HepG2 (cell line): Measurements from ENCODE around the gene ABHD3. TPM values are rescaled to one million over a fixed set of nuclear protein-coding genes. Genes with fewer than 3 reads are reported as not detected.

Experiments used
- CENPBD1 ChIP-seq: sonication (generic); formaldehyde crosslinking; IDR thresholded peaks from 2 replicates; pipeline ENCODE4 v1.8.0; 2022; ENCODE audit warnings: missing genetic modification reagents, low read depth, mild to moderate bottlenecking, borderline replicate concordance
- CHD2 ChIP-seq: IDR thresholded peaks from 2 replicates; pipeline ENCODE4 v1.6.1; 2011; ENCODE audit warnings: low read depth, low read length, improper control_type of control experiment
- FOSL1 ChIP-seq: sonication (generic); formaldehyde crosslinking; IDR thresholded peaks from 2 replicates; pipeline ENCODE4 v1.9.0; 2021; ENCODE audit warnings: missing genetic modification reagents, borderline replicate concordance
- HDAC6 ChIP-seq: fragments of 200-600 bp; sonication (generic); IDR thresholded peaks from 2 replicates; pipeline ENCODE4 v1.7.0; 2017; ENCODE audit warnings: mild to moderate bottlenecking, antibody characterized with exemption, low read length, low read depth
- HES4 ChIP-seq: sonication (generic); formaldehyde crosslinking; IDR thresholded peaks from 2 replicates; pipeline ENCODE4 v1.9.0; 2021; ENCODE audit warnings: mild to moderate bottlenecking, missing genetic modification reagents, borderline replicate concordance
- HNRNPL ChIP-seq: fragments of 200-400 bp; formaldehyde crosslinking; IDR thresholded peaks from 2 replicates; pipeline ENCODE4 v1.6.1; 2017; ENCODE audit warnings: mild to moderate bottlenecking, low read depth, low read length
- KDM5B ChIP-seq: sonication (generic); formaldehyde crosslinking; IDR thresholded peaks from 2 replicates; pipeline ENCODE4 v1.4.0; 2020; ENCODE audit warnings: missing genetic modification reagents, mild to moderate bottlenecking, borderline replicate concordance
- NONO ChIP-seq, 2 experiments: fragments of 450-650 bp in 1 of 2; sonication (generic) in 1 of 2; formaldehyde crosslinking in 1 of 2; IDR thresholded peaks in 1 of 2; conservative IDR thresholded peaks in 1 of 2; 2 replicates each; pipeline versions ENCODE4 v1.6.1 to v1.8.0; 2017 to 2022; ENCODE audit warnings: mild to moderate bottlenecking in 1 of 2, missing genetic modification reagents in 1 of 2, moderate library complexity in 1 of 2
- PAWR ChIP-seq: sonication (generic); formaldehyde crosslinking; IDR thresholded peaks from 2 replicates; pipeline ENCODE4 v1.4.0; 2020; ENCODE audit warnings: missing genetic modification reagents, mild to moderate bottlenecking, borderline replicate concordance
- POLR2AphosphoS5 ChIP-seq: IDR thresholded peaks from 2 replicates; pipeline ENCODE4 v1.6.1; 2012; ENCODE audit warnings: low read depth, low read length
- SALL2 ChIP-seq: sonication (generic); formaldehyde crosslinking; IDR thresholded peaks from 2 replicates; pipeline ENCODE4 v1.8.1; 2023; ENCODE audit warnings: mild to moderate bottlenecking, missing genetic modification reagents, inconsistent platforms
- TEAD2 ChIP-seq: sonication (generic); formaldehyde crosslinking; IDR thresholded peaks from 2 replicates; pipeline ENCODE4 v1.9.0; 2021; ENCODE audit warnings: missing genetic modification reagents
- TFAP4 ChIP-seq: sonication (generic); IDR thresholded peaks from 2 replicates; pipeline ENCODE4 v1.6.1; 2016; ENCODE audit warnings: low read depth, borderline replicate concordance
- ZBTB34 ChIP-seq: sonication (generic); formaldehyde crosslinking; IDR thresholded peaks from 2 replicates; pipeline ENCODE4 v1.8.0; 2022; ENCODE audit warnings: mild to moderate bottlenecking, missing genetic modification reagents
- ZHX1 ChIP-seq: sonication (generic); formaldehyde crosslinking; IDR thresholded peaks from 2 replicates; pipeline ENCODE4 v1.8.1; 2022; ENCODE audit warnings: low read depth, mild to moderate bottlenecking, missing genetic modification reagents
- ZNF205 ChIP-seq: IDR thresholded peaks from 2 replicates; pipeline ENCODE4 v1.6.1; 2018; ENCODE audit warnings: missing biosample characterization, missing genetic modification reagents
- ZNF256 ChIP-seq: sonication (generic); formaldehyde crosslinking; conservative IDR thresholded peaks from 2 replicates; pipeline ENCODE4 v1.4.0; 2020; ENCODE audit warnings: missing genetic modification reagents
- ZNF709 ChIP-seq: sonication (generic); formaldehyde crosslinking; IDR thresholded peaks from 2 replicates; pipeline ENCODE4 v1.5.0; 2020; ENCODE audit warnings: mild to moderate bottlenecking, missing genetic modification reagents
- ZNF775 ChIP-seq: sonication (generic); formaldehyde crosslinking; IDR thresholded peaks from 2 replicates; pipeline ENCODE4 v1.4.0; 2020; ENCODE audit warnings: missing genetic modification reagents, mild to moderate bottlenecking, moderate library complexity, borderline replicate concordance
- polyA plus RNA-seq, 8 experiments: library from polyadenylated mRNA; depleted of rRNA in 3 of 8; stranded (reverse) in 7 of 8; unstranded in 1 of 8; fragments of >200 nt; fragmentation: Illumina TruSeq in 4 of 8; extraction: Trizol in 4 of 8; gene quantifications; 2 replicates each; pipeline versions ENCODE4 v1.2.1 to v1.2.3, GENCODE V29; 2011 to 2016; ENCODE audit warnings: low read depth in 4 of 8, missing spikeins in 1 of 8, mixed read lengths in 1 of 8; ENCODE audit not compliant: insufficient read depth in 1 of 8
- total RNA-seq, 5 experiments: library from RNA; depleted of rRNA; stranded (reverse); fragments of >200 nt; fragmentation: Illumina TruSeq; extraction: Trizol; gene quantifications; 2 replicates each; pipeline ENCODE4 v1.2.3, GENCODE V29; 2016; ENCODE audit warnings: low read depth in 1 of 5
- TF ChIP-seq, protein P1 (sequence below): sonication (generic); formaldehyde crosslinking; IDR thresholded peaks from 2 replicates; pipeline ENCODE4 v1.4.0; 2020; ENCODE audit warnings: missing genetic modification reagents

The ABHD3 gene
- total and polyA plus RNA-seq, 2 of the 13 experiments (the other 11 are each of a cell fraction or from before 2014, with no cell fraction given), result 32.1 to 40.2 TPM

DNA sequence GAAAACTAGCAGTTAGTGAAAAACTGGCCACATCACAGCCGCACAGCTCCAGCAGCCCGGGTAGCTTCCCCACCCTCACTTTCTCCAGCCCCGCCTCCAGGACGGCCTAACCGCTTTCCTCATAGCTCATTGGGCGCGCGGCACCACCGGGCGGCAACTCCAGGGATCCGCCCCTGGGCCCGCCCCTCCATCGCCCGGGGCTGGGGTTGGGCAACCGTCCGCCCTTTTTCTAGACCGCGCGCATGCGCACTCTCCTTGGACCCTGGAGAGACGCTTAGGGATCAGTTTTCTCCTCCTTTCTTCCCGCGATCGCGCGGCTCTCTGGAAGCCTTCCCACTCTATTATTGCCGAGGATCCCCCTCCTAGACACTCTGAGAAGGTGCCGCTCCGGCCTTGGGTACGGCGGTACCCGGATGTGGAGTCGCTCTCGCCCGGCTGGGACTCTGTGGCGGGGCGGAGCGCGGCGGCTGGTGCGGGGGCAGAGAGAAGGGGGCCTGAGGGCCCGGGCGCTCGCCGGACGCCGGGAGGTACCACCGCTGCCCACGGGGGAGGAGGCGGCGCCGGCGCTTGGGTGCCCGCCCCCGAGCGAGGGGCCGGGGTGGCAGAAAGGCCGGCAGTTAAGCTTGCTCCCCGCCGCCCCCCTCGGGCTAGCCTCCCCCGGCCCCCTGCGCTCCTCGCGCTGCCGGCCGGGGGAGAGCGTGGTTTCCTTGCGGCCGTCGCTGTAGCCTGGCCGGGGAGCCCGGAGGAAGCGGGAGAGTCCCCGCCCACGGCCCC, 36.2 kb upstream of the ABHD3 start, which contains the start of gene MIB1 (continued):
- TF ChIP-seq ZBTB34 (CRISPR knock-in tag) (no peak), ZNF709 (CRISPR knock-in tag) (no peak), CENPBD1 (CRISPR knock-in tag) (no peak), KDM5B (peak; percentile 34; the same call in 1 of the 2 replicates), ZNF205 (peak; percentile 51; the same call in 1 of the 2 replicates), FOSL1 (peak; percentile 20; the same call in 1 of the 2 replicates), HNRNPL (no peak), ZNF775 (CRISPR knock-in tag) (no peak), HES4 (no peak), PAWR (CRISPR knock-in tag) (no peak), ZHX1 (CRISPR knock-in tag) (no peak), SALL2 (CRISPR knock-in tag) (peak; percentile 69), TFAP4 (peak; percentile 23; the same call in 1 of the 2 replicates), HDAC6 (no peak), NONO (IDR thresholded peaks at IDR 0.05) (no peak), NONO (CRISPR knock-in tag; conservative IDR thresholded peaks at IDR 0.05) (peak; percentile 64; the same call in 1 of the 2 replicates), POLR2AphosphoS5 (peak; percentile 94), TEAD2 (CRISPR knock-in tag) (no peak), ZNF256 (CRISPR knock-in tag) (no peak), CHD2 (no peak)
- TF ChIP-seq, protein P1, sequence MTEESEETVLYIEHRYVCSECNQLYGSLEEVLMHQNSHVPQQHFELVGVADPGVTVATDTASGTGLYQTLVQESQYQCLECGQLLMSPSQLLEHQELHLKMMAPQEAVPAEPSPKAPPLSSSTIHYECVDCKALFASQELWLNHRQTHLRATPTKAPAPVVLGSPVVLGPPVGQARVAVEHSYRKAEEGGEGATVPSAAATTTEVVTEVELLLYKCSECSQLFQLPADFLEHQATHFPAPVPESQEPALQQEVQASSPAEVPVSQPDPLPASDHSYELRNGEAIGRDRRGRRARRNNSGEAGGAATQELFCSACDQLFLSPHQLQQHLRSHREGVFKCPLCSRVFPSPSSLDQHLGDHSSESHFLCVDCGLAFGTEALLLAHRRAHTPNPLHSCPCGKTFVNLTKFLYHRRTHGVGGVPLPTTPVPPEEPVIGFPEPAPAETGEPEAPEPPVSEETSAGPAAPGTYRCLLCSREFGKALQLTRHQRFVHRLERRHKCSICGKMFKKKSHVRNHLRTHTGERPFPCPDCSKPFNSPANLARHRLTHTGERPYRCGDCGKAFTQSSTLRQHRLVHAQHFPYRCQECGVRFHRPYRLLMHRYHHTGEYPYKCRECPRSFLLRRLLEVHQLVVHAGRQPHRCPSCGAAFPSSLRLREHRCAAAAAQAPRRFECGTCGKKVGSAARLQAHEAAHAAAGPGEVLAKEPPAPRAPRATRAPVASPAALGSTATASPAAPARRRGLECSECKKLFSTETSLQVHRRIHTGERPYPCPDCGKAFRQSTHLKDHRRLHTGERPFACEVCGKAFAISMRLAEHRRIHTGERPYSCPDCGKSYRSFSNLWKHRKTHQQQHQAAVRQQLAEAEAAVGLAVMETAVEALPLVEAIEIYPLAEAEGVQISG (CRISPR knock-in tag), result peak; percentile 77; the same call in 1 of the 2 replicates
